Right forelimb (tissue), 1 donor: ENCODE data around the gene EOGT.

Experiments used
- DNase-seq: peaks from one replicate; pipeline ENCODE4 v3.0.0-alpha.2; 2018

The EOGT gene

DNA sequence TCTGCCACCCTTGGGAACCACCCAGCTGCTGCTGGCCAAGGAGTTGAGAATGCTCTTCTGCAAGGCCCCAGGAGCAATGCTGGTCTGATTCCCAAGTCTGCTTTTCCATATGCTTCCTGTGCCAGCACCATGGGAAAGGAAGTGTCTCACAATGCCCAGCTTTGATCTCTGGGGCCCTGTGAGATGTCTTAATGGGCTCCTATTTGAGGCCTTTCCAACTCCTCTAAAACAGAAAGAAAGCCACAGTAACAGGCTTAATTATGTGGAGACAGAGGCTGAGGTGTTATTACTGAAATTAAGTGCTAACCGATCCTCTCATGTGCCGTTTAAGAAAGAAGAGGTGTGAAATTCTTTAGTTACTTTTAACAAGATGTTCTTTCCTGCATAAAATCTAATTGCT, 4.5 kb downstream of the EOGT start:
- no peak for DNase-seq

DNA sequence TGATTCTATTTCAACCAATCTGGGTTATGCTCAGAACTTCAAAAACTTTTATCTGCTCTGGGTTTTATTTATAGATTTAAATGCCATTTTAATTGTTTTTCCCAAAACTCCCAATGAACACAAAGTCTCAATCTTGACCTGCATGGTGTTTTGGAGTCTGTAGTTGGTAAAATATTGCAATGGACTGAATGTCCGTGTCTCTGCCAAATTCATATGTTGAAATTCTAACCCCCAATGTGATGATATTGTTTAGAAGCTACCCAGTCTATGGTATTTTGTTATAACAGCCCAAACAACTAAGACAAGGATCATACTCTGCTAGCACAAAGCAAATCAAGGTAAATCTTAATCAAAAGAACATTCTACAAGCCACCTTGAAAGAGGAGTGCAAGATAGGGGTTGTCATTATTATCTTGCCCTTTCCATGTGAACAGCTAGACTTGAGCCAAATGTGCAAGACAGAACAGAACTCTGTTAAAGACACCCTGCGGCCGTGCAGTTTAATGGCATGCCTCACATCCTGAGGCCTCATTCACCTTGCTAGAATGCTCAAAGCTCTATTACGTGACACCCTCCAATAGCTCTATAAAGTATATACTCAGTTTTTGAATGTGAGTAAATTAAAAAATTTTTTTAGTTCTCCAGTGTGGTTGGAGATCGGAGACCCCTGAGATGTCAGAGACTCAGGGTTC, 7.5 kb downstream of the EOGT start:
- DNase-seq = no peak

DNA sequence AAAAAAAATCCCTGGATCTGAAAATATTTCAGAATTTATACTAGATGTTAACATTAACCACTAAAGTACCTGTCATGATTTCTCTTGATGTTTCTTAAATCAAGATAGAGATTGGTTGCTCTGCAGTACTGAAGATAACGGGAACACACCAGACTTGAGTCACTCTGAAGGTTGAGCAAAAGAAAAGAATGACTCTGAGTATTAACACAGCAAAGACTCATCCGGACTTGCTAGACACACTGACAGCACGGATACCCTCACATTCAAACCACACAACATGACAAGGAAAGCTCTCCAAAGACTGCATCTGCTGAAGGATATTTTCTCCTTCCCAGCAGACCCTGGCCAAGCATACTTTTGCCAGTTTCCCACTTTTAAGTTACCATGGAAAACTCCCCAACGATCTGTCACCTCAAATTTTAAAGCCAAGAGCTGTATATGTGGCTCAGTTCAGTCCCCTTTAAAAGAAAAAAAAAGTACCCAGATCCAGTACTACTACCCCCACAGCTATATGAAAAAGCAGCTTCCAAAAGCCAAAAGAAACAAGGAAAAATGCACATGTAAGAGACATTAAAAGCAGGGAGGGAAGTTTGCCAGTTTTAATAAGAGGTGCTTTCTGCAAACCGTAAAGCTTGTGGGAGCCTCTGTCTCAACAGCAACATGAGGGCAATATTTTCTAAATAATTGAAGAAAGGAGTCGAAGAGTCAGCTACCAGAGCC, 8.3 kb downstream of the EOGT start:
- no peak for DNase-seq

DNA sequence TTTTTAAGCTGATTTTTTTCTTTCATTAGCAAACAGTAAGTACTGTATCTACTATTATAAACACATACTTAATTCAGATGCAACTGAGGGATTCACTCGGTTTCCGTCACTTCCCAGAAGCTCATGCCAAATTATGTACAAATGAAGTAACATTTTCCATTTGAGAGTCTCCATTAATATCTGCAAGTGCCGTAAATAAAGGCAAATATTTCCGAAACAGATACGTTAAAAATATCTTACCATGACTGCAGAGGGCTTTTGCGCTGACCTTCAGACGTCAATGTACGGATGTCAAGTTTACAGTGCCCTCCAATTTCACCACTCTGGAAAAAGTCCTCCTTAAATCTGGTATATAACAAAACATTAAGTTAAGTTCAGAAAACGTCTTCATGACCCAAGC, 9.3 kb downstream of the EOGT start:
- DNase-seq = no peak

DNA sequence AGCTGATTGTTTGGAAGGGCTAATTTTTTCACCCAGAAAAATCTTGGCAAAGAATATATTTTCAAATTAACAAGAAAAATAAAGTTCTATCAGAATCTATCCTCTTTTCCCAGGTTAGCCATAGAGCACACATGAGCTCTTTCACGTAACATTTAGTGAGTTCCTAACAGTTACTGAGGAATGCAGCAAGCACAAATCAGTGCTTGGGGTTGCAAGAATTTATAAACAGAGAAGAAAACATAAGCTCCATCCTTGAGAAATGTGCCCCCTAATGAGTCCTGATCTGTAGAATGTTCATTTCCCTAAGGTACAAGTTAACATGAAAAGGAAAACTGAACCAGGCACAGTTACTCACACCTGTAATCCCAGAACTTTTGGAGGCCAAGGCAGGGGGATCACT, 13.9 kb downstream of the EOGT start:
- DNase-seq = no peak

GRCh38 chr3:68999158-68999557, 14.3 kb downstream of the EOGT start:
- no peak for DNase-seq

GRCh38 chr3:68997887-68998286, 15.6 kb downstream of the EOGT start:
- no peak for DNase-seq

DNA sequence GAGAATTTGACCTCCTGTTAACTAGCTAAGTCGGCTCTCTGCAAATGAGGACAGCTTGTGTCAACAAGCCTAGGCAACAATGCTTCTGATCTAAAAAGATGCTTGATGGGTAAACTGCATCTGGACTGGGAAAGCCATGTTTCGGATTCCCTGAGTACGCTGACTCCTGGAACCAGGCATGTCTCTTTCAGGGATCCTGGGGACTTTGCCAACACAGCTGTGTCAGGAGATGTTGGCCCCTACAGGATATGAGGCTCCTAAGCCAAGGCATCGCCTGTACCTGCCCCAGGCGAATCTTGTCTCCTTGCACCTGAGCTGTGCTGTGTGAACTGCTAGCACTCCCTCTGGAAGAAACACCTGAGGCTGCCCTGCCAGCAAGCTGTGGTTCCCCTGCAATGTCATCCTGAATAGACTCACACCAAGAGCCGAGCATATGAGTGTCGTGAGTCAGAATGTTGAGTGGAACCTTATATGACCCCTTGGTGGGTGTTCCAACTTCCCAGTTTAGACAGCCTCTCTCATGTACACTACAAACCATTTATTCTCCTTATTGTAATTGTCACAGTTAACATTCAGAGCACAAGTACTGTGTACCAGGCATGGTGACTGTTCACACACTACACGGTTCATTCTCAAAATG, 17.0 kb downstream of the EOGT start:
- DNase-seq = no peak

DNA sequence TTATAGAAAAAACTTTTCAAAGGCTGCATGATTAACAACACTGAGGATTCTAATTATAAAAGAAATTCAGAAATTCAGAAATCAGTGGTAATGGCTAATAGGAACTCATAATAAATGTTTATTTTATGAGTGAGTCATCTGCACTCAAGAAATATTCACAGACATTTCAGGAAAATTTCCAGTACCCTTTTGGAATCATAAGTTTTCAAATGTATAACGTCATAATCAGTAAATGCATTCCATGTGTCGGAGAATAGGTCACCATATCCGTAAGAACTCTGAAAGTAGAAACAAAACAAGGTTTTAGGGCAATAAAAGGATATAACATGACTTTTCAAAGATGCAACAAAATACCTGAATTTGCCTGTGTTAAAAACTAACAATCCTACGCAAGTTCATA, 24.7 kb downstream of the EOGT start:
- no peak for DNase-seq

DNA sequence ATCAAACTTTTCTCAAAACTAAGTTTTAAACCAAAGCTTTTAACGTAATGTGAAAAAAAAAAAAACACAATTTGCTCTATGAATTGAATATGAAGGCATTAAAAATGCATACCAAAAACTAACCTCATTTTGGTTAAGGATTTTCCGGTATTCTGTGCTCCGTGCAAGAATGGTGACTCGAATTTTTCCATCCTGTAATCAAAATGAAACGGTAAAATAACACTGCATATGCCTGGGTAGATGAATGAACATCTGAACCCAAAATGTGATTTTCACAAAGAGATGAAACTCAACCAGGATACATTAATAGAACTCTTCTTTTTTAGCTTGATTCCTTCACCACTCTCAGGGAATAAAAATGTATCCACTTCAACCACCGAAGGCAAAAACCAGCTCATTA, 26.2 kb downstream of the EOGT start:
- no peak for DNase-seq

- DNase-seq = no peak
Observed at GRCh38 chr3:68986496-68987208, 26.8 kb downstream of the EOGT start.

DNA sequence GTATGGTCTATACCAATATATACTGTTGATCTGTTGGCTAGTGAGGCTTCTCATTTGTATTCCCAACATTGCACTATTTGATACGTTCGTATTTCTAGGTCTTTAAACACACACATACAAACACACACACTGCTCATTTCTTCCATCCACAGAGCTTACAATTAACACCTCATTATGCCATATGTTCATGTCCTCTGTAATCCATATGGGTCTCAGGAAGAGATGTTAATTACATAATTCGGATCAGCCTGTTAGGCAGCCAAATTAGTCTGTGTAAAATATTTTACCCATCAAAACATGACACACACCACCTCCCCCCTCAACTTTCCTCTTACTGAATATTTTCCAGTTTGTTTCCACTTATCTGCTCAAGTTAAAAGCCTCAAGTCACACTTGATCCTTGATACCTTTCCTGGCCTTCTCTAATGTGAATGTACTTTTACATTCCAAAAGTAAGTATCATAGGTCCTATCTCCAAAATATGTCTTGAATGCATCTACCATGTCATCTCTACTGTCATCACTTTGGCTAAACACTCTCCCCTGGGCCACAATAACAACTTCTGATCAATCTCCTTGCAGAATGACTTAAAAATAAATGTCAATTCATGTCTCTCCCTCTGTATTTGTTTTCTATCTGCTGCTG, 28.2 kb downstream of the EOGT start:
- no peak for DNase-seq

GRCh38 chr3:68984011-68984530, 29.4 kb downstream of the EOGT start:
- DNase-seq = no peak

DNA sequence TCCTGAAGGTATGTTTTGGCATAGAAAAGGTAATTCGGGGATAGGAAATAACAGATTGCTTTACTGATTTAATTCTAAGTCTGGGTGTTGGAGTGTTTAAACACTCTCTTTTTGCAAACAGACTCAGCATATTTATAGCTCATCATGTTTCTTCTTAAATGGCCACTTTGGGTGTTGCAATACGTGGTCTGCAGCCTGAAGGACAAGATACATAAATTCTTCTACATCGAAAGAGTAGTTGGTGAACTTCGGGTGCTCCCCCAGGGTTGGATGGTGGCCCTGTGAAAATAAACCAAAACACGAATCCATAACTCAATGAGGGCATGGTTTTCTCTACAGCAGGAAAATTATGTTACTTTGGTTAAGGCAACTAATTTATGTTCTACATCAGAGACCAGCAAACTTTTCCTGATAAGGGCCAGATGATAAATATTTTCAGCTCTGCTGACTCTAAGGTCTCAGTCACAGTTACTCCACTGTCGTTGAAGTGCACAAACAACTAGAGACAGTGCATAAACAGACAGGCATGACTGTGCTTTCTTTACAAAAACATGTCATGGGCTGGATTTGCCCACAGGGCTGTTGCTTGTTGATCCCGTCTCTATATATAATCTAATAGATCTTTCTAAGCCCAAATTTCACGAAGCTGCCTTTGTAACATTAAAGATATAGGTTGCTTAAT, 35.9 kb downstream of the EOGT start:
- no peak for DNase-seq

GRCh38 chr3:68974711-68975110, 38.8 kb downstream of the EOGT start:
- no peak for DNase-seq

DNA sequence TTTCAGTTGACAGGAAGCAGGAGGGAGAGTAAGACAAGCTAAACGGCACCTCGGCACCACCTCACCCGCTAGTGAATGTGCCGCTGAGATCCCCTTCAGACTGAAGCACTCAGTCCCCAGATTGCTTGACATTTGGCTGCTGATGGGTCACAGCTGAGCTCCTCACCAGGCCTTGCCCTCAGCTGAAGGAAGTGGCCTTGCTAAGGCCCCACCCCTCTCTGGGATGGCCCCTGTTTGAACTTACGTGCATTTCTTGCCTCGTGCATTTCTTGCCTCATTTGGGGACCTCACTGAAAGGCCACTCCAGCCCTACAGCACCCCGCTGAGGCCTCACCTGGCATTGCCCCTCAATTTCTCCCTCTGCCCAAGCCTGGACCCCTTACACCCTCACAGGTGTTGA, 39.8 kb downstream of the EOGT start:
- no peak for DNase-seq

- peak; percentile 61 for DNase-seq
Observed at GRCh38 chr3:68972358-68972979, 41.0 kb downstream of the EOGT start.

- DNase-seq = no peak
Observed at GRCh38 chr3:68964694-68965093, 48.8 kb downstream of the EOGT start.

GRCh38 chr3:68963891-68964290, 49.6 kb downstream of the EOGT start:
- DNase-seq = no peak

DNA sequence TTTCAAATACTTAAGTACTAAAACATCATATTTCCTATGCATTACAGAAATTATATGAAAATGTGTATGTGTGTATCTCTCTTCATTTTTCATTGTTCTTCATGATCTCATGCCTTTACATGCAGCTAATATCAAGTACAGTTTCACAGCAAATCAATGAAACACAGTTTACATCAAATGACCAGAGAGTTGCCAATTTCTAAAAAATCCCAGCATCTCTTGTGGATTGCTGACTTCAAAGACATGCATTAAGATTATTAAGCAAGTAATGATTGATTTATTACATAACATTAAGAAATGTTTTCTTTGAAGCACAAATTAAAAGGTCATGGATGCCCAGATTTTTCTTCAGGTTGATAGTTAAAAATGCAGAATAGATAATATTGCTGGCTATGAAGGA, 50.1 kb downstream of the EOGT start:
- DNase-seq = no peak

DNA sequence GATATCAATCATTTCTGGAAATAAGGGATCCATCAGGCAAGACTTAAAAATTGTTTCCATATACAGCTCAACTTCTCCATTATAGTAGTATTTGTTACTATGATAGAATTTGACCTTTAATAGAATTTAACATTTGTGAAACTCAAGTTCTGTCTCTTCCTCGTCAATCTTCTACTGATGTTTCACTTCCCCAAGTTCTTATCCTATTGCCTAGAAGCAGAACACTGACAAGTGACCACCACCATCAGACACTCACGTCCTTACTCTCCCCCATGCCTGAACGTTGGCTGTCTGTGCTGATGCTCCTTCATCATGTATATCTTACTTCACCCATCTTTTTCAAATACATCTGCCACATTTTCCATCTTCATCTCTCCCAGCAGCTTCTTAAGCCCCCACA, 54.6 kb downstream of the EOGT start:
- no peak for DNase-seq

DNA sequence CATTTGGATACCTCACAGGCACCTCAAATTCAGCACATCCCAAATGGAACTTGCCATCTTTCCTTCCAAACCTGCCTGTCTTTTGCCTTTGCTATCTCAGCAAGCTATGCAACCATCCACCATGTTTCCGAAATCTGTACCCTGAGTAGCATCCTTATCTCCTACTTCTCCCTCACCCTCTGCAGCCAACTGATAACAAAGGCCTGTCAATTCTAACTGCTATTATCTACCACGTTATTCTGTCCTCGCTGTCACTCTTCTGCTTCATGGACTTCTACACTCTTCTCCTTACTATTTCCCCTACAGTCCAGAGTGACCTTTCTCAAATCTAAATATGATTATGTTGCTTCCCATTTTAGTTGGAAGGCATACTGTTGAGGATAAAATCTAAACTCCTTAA, 55.6 kb downstream of the EOGT start:
- DNase-seq = no peak
